Heart right ventricle (tissue), 16 donors: ENCODE data around the gene NALF2. TPM values are rescaled to one million over a fixed set of nuclear protein-coding genes. Genes with fewer than 3 reads are reported as not detected.

Source experiments
- ATAC-seq, 8 donors: fragments of 200-7000 bp; cut with Tn5 transposase; one replicate each; pipeline ENCODE4 v1.9.1; 2020; ENCODE audit warnings: mild to moderate bottlenecking in 8 of 8, moderate library complexity in 8 of 8, moderate number of reproducible peaks in 1 of 8
- DNase-seq, 2 donors: peaks; one replicate each; pipeline ENCODE4 v3.0.0-alpha.2; 2020
- H3K27ac ChIP-seq, 10 donors: fragments of 200-600 bp; sonication (generic) in 2 of 10; one replicate each; pipeline versions ENCODE4 v1.5.0 to v1.8.0; 2020 to 2022; ENCODE audit warnings: mild to moderate bottlenecking in 3 of 10
- H3K27me3 ChIP-seq, 7 donors: fragments of 200-600 bp; one replicate each; pipeline ENCODE4 v1.8.0; 2021 to 2022; ENCODE audit warnings: mild to moderate bottlenecking in 2 of 7
- H3K36me3 ChIP-seq, 9 donors: fragments of 200-600 bp; sonication (generic) in 1 of 9; one replicate each; pipeline versions ENCODE4 v1.5.0 to v1.8.0; 2020 to 2022; ENCODE audit warnings: mild to moderate bottlenecking in 2 of 9
- H3K4me1 ChIP-seq, 9 donors: fragments of 200-600 bp; sonication (generic) in 1 of 9; one replicate each; pipeline versions ENCODE4 v1.5.0 to v1.8.0; 2020 to 2022; ENCODE audit warnings: mild to moderate bottlenecking in 4 of 9
- H3K4me3 ChIP-seq, 10 donors: fragments of 200-600 bp; sonication (generic) in 2 of 10; one replicate each; pipeline versions ENCODE4 v1.5.0 to v1.8.0; 2020 to 2022; ENCODE audit warnings: mild to moderate bottlenecking in 7 of 10, moderate library complexity in 2 of 10
- H3K9me3 ChIP-seq, 11 donors: fragments of 200-600 bp in 10 of 11; sonication (generic) in 2 of 11; one replicate each; pipeline versions ENCODE4 v1.5.0 to v1.8.0; 2013 to 2022; ENCODE audit warnings: mild to moderate bottlenecking in 2 of 11, control low read depth in 1 of 11, moderate library complexity in 1 of 11
- CTCF ChIP-seq, 9 donors: fragments of 200-600 bp; sonication (generic) in 2 of 9; IDR thresholded peaks; one replicate each; pipeline versions ENCODE4 v1.5.0 to v1.8.0; 2021 to 2022; ENCODE audit warnings: antibody characterized with exemption in 9 of 9, mild to moderate bottlenecking in 5 of 9, moderate library complexity in 1 of 9
- whole genome bisulfite sequencing, 2 donors: extraction: QIAGEN DNeasy Blood & Tissue Kit; methylation state at CpG; one replicate each; pipeline ENCODE4 v1.1.7; 2013; ENCODE audit warnings: inconsistent platforms in 1 of 2; 5-methylcytosine and 5-hydroxymethylcytosine counted together
- intact Hi-C, 10 donors: fragments of 100-400 bp; cut with DNase I; formaldehyde crosslinking; loops; one replicate each; pipeline versions ENCODE4 v1.11.1 to v1.14.2; 2022
- polyA plus RNA-seq, 2 donors: library from polyadenylated mRNA; stranded (reverse); fragments of 200-250 nt; gene quantifications; one replicate each; pipeline ENCODE4 v1.2.3, GENCODE V29; 2013
- total RNA-seq, 10 donors: library from RNA; stranded (reverse); fragmentation: NEBNext Ultra II Directional in 3 of 10; extraction: Animal tissue kit (Norgen Biotek cat#: 25700) in 3 of 10; gene quantifications; one replicate each; pipeline versions ENCODE4 v1.2.1 to v1.2.4, GENCODE V29; 2021 to 2023
- donor health status: Arrhythmogenic right ventricular cardiomyopathy.
- donor health status: ischemic (EF 13 %, LVEDD 7.1; RV severe dilation, severe dysfunction).
- donor health status: healthy with polysubstance abuse.
- donor health status: DM: no; HTN: yes; CAD: no.
- donor health status: DM: no; HTN: no; CAD: no.
- donor health status: ischemic (EF 25% LVEDD 6.9; RV normal size, moderate dysfunction).
- donor health status: ischemic (EF 25% LVEDD 5.7; RV mildly dilated, moderate dysfunction).
- donor health status: healthy.
- donor health status: DM: yes; HTN: yes; CAD: no.
- donor health status: Ischemic cardiomyopathy.
- donor health status: ischemic (EF 35%, LVEDD 5.7; RV mildly dilated, moderate dysfunction).
- donor health status: nonischemic (EF 11% LVEDD 7.7; RV severe dilation, severe dysfunction).
- donor health status: DM: yes; HTN: yes; CAD: no.
- donor health status: PGD.
- donor health status: ischemic (EF 29% LVEDD 5.4; RV normal size, mild dysfunction).
- donor health status: nonischemic (EF 23%, LVEDD 6.1; RV moderate dilation, normal function).

The NALF2 gene
- total and polyA plus RNA-seq, 12 donors, result 0.39 to 37.6 (median 11.7) TPM

DNA sequence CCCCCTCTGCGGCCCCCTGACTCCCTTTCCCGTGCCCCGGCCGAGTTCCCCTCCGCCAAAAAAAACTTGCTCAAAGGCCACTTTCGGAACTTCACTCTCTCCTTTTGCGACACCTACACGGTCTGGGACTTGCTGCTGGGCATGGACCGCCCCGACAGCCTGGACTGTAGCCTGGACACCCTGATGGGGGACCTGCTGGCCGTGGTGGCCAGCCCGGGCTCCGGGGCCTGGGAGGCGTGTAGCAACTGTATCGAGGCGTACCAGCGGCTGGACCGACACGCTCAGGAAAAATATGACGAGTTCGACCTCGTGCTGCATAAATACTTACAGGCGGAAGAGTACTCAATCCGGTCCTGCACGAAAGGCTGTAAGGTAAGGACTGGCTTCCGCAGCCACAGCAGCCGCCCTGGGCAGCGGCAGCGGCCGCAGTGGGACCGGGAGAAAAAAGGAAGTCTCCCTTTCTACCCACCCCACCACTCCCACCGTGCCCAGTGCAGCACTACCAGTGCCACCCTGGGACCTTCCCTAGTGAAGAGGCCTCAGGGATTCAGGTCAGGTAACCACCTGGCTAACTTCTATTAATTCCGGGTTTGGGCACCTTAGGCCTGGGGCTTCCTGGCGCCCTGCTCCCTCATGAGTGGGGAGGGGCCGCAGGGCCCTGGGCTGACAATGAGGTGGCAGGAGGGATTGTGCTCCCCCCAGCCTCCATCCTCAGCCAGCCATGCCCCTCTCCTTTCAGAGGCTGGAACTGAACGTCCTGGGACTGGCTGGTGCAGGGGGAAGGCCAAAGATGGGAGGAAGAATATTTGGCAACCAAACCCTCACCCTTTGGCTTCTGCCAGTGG lies 1.9 kb downstream of the NALF2 start:
- Histone ChIP-seq H3K9me3 (no peaks in the 10 kb centered on the region), H3K4me1 (peaks cover 0 to 4% (median 0%) of the 10 kb centered on the region in 9 donors), H3K27ac (peak overlapping the region in 3 of 10 donors; percentile 13 to 40 (median 37)), H3K36me3 (no peaks in the 10 kb centered on the region), H3K4me3 (peak overlapping the region in 9 of 10 donors; percentile 7 to 57 (median 50)), H3K27me3 (peaks cover 0 to 52% (median 0%) of the 10 kb centered on the region in 7 donors)
- DNase-seq, result no peak
- peak in 2 of 8 donors; percentile 31 to 63 for ATAC-seq
- WGBS, 2 donors, result 13 to 17% methylated on average over 22 to 36 of the region's 36 CpGs
- no peak for TF ChIP-seq CTCF (IDR thresholded peaks at IDR 0.05)
- intact Hi-C loops, result no loop called here

DNA sequence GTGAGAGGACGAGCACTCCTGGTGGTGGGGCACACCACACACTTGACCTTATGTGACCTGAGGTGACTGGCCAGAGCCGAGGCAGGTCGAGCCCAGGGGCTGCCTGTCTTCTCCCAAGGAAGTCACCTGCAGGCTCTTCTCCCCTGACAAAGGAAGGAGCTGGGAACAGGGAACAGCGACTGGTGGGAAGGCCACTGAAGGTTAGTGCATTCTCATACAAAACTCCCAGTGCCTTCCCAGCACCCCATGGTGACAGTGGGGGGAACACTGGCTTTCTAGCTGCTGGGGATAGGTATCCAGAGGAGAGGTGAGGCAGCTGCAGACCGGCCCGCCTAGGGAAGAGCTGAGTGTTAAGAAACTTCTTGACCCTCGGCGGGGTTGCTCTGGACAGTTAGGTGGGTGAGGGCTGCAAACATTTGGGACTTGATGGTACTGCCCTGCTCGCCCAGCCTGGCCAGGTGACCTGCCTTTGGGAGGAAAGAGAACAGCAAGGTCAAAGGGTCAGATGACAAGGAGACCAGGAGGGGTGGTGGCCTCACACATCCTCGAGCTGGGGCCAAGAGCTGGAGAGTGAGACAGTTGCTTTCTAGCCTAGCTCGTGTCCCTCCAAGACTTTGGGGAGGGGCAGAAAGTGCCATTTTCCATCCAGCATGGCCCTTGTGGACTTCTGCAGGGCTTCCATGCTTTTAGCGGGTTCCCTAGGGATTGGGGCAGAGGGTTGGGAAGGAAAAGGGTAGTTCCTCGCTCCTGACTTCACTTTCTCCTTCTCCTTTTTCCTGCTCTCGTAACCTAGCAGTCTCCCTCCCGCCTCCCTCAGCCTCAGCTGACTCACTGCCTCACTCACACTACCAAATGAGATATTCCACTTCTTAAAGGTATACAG lies 2.7 kb downstream of the NALF2 start:
- DNase-seq (no peak), ATAC-seq (no peak)
- Histone ChIP-seq H3K4me3 (peak overlapping the region in 7 of 10 donors; percentile 7 to 57 (median 46)), H3K27ac (peak overlapping the region in 5 of 10 donors; percentile 3 to 48 (median 15)), H3K4me1 (peaks cover 0 to 4% (median 0%) of the 10 kb centered on the region in 9 donors), H3K27me3 (peaks cover 0 to 46% (median 0%) of the 10 kb centered on the region in 7 donors), H3K9me3 (no peaks in the 10 kb centered on the region), H3K36me3 (no peaks in the 10 kb centered on the region)
- intact Hi-C loops, result no loop called here
- WGBS, 2 donors, result 62 to 81% methylated on average over 13 to 15 of the region's 15 CpGs
- TF ChIP-seq CTCF (IDR thresholded peaks at IDR 0.05), result no peak

GRCh38 chrX:69507500-69507789 lies 3.3 kb downstream of the NALF2 start:
- Histone ChIP-seq H3K27ac (no peak overlapping the region), H3K4me3 (no peak overlapping the region), H3K36me3 (no peaks in the 10 kb centered on the region), H3K27me3 (peaks cover 0 to 46% (median 0%) of the 10 kb centered on the region in 7 donors), H3K4me1 (peaks cover 0 to 4% (median 0%) of the 10 kb centered on the region in 9 donors), H3K9me3 (no peaks in the 10 kb centered on the region)
- ATAC-seq (peak in 1 of 8 donors; percentile 20), DNase-seq (no peak)
- intact Hi-C loops, result no loop called here
- 82 to 89% methylated on average over 7 of the region's 7 CpGs for WGBS, 2 donors
- no peak for TF ChIP-seq CTCF (IDR thresholded peaks at IDR 0.05)

DNA sequence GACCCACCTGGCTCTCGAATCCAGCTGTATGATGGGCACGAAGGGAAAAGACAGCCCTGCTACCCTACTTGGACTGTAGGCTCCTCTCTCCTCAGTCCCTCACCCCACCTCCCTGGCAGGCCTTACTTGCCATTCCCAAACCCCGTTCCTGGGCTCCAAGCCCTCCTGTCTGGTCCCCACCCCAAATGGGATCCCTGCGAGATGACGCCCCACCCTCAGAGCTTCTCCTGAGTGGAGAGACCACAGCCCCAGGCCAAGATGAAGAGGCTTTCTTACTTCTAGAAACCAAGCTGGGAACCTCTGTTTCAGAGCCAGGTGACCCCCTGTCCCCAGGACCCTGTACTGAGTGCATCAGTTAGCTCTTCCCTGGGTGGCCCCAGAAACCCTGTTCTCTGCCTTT lies 4.5 kb downstream of the NALF2 start:
- H3K4me1 ChIP-seq, result peaks cover 0 to 4% (median 0%) of the 10 kb centered on the region in 9 donors
- H3K4me3 ChIP-seq, result no peak overlapping the region
- no peaks in the 10 kb centered on the region for H3K36me3 ChIP-seq
- DNase-seq (no peak), ATAC-seq (no peak)
- intact Hi-C loops, result no loop called here
- WGBS, 2 donors, result 92 to 94% methylated on average over 5 of the region's 5 CpGs
- no peak for TF ChIP-seq CTCF (IDR thresholded peaks at IDR 0.05)
- H3K27me3 ChIP-seq, result peaks cover 0 to 35% (median 0%) of the 10 kb centered on the region in 7 donors
- no peak overlapping the region for H3K27ac ChIP-seq
- H3K9me3 ChIP-seq, result no peaks in the 10 kb centered on the region
